Measurements from ENCODE around the gene ANAPC4.

- TF ChIP-seq CTCF (IDR thresholded peaks at IDR 0.05) (no peak), POLR2A (IDR thresholded peaks at IDR 0.05) (no peak)
Observed at GRCh38 chr4:25406081-25406692, 29.1 kb downstream of the ANAPC4 start.
